Measurements from ENCODE around the gene GIT1.

The GIT1 gene

DNA sequence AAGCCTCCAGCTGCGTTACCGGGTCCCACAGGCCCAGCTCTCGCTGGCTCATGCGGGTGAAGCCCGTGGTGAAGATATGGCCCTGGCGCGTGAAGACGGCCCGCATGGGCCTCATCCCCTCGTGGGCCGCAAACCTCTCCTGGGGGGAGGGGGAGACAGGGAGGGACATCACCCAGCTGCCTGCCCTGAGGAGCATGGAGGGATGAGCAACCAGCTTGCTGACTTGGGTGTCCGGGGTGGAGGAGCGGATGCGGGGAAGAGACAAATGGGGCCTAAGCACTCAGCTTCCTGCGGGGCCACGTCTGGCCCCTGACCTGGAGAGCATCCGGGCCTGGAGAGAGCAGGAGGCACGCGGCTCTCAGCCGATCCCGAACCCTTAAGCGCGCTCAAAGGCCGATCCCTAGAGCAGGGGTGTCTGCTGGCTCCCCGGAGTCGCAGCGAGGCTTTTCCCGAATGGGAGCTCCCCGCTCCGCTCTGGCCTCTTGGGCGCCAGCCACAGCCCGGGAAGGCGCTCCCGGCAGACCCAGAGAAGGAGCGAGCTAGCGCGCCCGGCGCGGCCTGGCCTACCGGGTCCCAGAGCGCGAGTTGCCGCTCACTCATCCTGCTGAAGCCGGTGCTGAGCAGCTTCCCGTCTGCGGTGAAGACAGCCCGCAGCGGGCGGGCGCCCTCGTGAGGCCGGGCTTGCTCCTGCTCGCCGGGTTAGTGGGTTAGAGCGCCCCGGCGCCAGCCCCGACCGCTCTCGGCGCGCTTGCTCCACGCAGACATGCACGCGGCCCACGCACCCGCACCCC is 28.2 kb upstream of the GIT1 start:
- peak overlapping the region; percentile 63 for H3K4me3 ChIP-seq (ENCODE audit: low read depth, low read length, poor library complexity, severe bottlenecking)
- no peaks in the 10 kb centered on the region for H4K20me1 ChIP-seq (ENCODE audit: insufficient read depth, low read length)
- H2AFZ ChIP-seq (ENCODE audit: low read length), result no peak overlapping the region
- H3K4me1 ChIP-seq (ENCODE audit: insufficient read depth, low read length, severe bottlenecking), result peaks cover 62% of the 10 kb centered on the region
- H3K79me2 ChIP-seq (ENCODE audit: insufficient read depth, low read length), result no peaks in the 10 kb centered on the region
- no peaks in the 10 kb centered on the region for H3K9me2 ChIP-seq (ENCODE audit: low read depth, low read length)
- H3K9me3 ChIP-seq (ENCODE audit: low read length), result no peaks in the 10 kb centered on the region
- H3K36me3 ChIP-seq (ENCODE audit: insufficient read depth, low read length), result no peaks in the 10 kb centered on the region
- H3K27ac ChIP-seq (ENCODE audit: low read depth, low read length, poor library complexity, severe bottlenecking), result peak overlapping the region; percentile 81
- TF ChIP-seq EZH2 (IDR thresholded peaks at IDR 0.05; ENCODE audit: borderline replicate concordance, low read length) (no peak), CTCF (IDR thresholded peaks at IDR 0.05; ENCODE audit: low read length) (peak; percentile 86)
- H3K9ac ChIP-seq (ENCODE audit: low read length), result peak overlapping the region; percentile 82
- no peaks in the 10 kb centered on the region for H3F3A ChIP-seq (ENCODE audit: insufficient read depth, low read length)
- peaks cover 9% of the 10 kb centered on the region; the same call in 1 of the 2 replicates for H3K27me3 ChIP-seq (ENCODE audit: insufficient read depth, low read length)
- H3K4me2 ChIP-seq (ENCODE audit: low read length), result peak overlapping the region; percentile 82

GRCh38 chr17:29617125-29617480 is 27.7 kb upstream of the GIT1 start:
- TF ChIP-seq EZH2 (IDR thresholded peaks at IDR 0.05; ENCODE audit: borderline replicate concordance, low read length) (no peak), CTCF (IDR thresholded peaks at IDR 0.05; ENCODE audit: low read length) (peak; percentile 96)
- no peaks in the 10 kb centered on the region for H4K20me1 ChIP-seq (ENCODE audit: insufficient read depth, low read length)
- peak overlapping the region; percentile 82 for H3K9ac ChIP-seq (ENCODE audit: low read length)
- no peaks in the 10 kb centered on the region for H3K9me3 ChIP-seq (ENCODE audit: low read length)
- H3K79me2 ChIP-seq (ENCODE audit: insufficient read depth, low read length), result no peaks in the 10 kb centered on the region
- H3K27me3 ChIP-seq (ENCODE audit: insufficient read depth, low read length), result peaks cover 8% of the 10 kb centered on the region; the same call in 1 of the 2 replicates
- peak overlapping the region; percentile 82 for H3K4me2 ChIP-seq (ENCODE audit: low read length)
- H3K4me3 ChIP-seq (ENCODE audit: low read depth, low read length, poor library complexity, severe bottlenecking), result peak overlapping the region; percentile 63
- H3K36me3 ChIP-seq (ENCODE audit: insufficient read depth, low read length), result no peaks in the 10 kb centered on the region
- peak overlapping the region; percentile 81 for H3K27ac ChIP-seq (ENCODE audit: low read depth, low read length, poor library complexity, severe bottlenecking)
- no peaks in the 10 kb centered on the region for H3F3A ChIP-seq (ENCODE audit: insufficient read depth, low read length)
- H3K4me1 ChIP-seq (ENCODE audit: insufficient read depth, low read length, severe bottlenecking), result peaks cover 57% of the 10 kb centered on the region
- H2AFZ ChIP-seq (ENCODE audit: low read length), result no peak overlapping the region
- no peaks in the 10 kb centered on the region for H3K9me2 ChIP-seq (ENCODE audit: low read depth, low read length)

- Histone ChIP-seq H3K4me2 (ENCODE audit: low read length) (peak overlapping the region; percentile 82), H3K4me3 (ENCODE audit: low read depth, low read length, poor library complexity, severe bottlenecking) (peak overlapping the region; percentile 63), H3K36me3 (ENCODE audit: insufficient read depth, low read length) (no peaks in the 10 kb centered on the region), H2AFZ (ENCODE audit: low read length) (no peak overlapping the region), H3K27ac (ENCODE audit: low read depth, low read length, poor library complexity, severe bottlenecking) (no peak overlapping the region), H3K27me3 (ENCODE audit: insufficient read depth, low read length) (0 out of 2 replicates have a peak, but pooled peaks cover 4% of the 10 kb centered on the region), H3K9me3 (ENCODE audit: low read length) (no peaks in the 10 kb centered on the region), H4K20me1 (ENCODE audit: insufficient read depth, low read length) (no peaks in the 10 kb centered on the region), H3K9me2 (ENCODE audit: low read depth, low read length) (no peaks in the 10 kb centered on the region), H3K79me2 (ENCODE audit: insufficient read depth, low read length) (no peaks in the 10 kb centered on the region), H3F3A (ENCODE audit: insufficient read depth, low read length) (no peaks in the 10 kb centered on the region), H3K9ac (ENCODE audit: low read length) (peak overlapping the region; percentile 42; the same call in 1 of the 2 replicates), H3K4me1 (ENCODE audit: insufficient read depth, low read length, severe bottlenecking) (peaks cover 54% of the 10 kb centered on the region)
- TF ChIP-seq EZH2 (IDR thresholded peaks at IDR 0.05; ENCODE audit: borderline replicate concordance, low read length), result no peak
- no peak for TF ChIP-seq CTCF (IDR thresholded peaks at IDR 0.05; ENCODE audit: low read length)
These were observed 27.0 kb upstream of the GIT1 start for GRCh38 chr17:29616300-29617048.
